Measurements from ENCODE around the gene OSBPL9. TPM values are rescaled to one million over a fixed set of nuclear protein-coding genes. Genes with fewer than 3 reads are reported as not detected.
A peak's percentile ranks its signal among the peaks of the same experiment; 100 is the strongest.

Gene OSBPL9
- total RNA-seq, 1 donor from 2014 or later: 55.8 TPM

DNA sequence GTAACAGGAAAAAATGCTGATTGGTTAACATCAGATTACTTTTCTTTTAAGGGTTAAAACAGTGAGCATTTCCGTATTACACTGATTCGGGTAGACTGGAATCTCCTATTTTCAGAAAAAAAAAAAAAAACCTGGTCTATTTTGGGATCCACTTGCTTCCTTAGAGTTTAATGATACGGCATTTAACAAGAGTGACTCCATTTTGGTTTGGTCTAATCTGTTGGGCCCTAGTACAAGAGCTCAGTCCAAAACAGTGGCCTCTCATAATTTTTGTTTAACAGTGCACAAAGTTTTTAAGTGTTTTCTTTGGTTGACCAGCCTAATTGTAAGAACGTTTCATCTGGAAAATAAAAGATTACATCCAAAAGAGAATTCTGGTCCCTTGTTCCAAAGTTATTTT, 141.4 kb downstream of the OSBPL9 start:
- Histone ChIP-seq H3K36me3 (peaks cover 42% of the 10 kb centered on the region), H3K27ac (replicated peaks) (no peak overlapping the region), H3K4me1 (peaks cover 8% of the 10 kb centered on the region), H3K4me3 (no peak overlapping the region), H3K9me3 (replicated peaks) (no peaks in the 10 kb centered on the region), H3K27me3 (ENCODE audit: low read depth) (no peaks in the 10 kb centered on the region)
- intact Hi-C loops (cut with micrococcal nuclease): no loop called here
- TF ChIP-seq CTCF (IDR thresholded peaks at IDR 0.05; ENCODE audit: borderline replicate concordance): no peak
- DNase-seq: no peak

- Histone ChIP-seq H3K9me3 (replicated peaks) (no peaks in the 10 kb centered on the region), H3K27ac (replicated peaks) (no peak overlapping the region), H3K36me3 (peaks cover 36% of the 10 kb centered on the region), H3K4me3 (no peak overlapping the region), H3K4me1 (no peaks in the 10 kb centered on the region), H3K27me3 (ENCODE audit: low read depth) (no peaks in the 10 kb centered on the region)
- intact Hi-C loops (cut with micrococcal nuclease): loop anchor here (10.0 kb wide), 1 partner anchor 126 kb away; no protein-coding TSS in a partner anchor
- no peak for DNase-seq
- no peak for TF ChIP-seq CTCF (IDR thresholded peaks at IDR 0.05; ENCODE audit: borderline replicate concordance)
Observed at GRCh38 chr1:51760872-51761271, 144.0 kb downstream of the OSBPL9 start.

GRCh38 chr1:51761351-51761750, 144.5 kb downstream of the OSBPL9 start:
- H3K4me3 ChIP-seq: no peak overlapping the region
- intact Hi-C loops (cut with micrococcal nuclease): loop anchor here (10.0 kb wide), 1 partner anchor 127 kb away; no protein-coding TSS in a partner anchor
- H3K4me1 ChIP-seq: no peaks in the 10 kb centered on the region
- H3K27ac ChIP-seq (replicated peaks): no peak overlapping the region
- H3K27me3 ChIP-seq (ENCODE audit: low read depth): no peaks in the 10 kb centered on the region
- peaks cover 39% of the 10 kb centered on the region for H3K36me3 ChIP-seq
- no peak for TF ChIP-seq CTCF (IDR thresholded peaks at IDR 0.05; ENCODE audit: borderline replicate concordance)
- DNase-seq: no peak
- no peaks in the 10 kb centered on the region for H3K9me3 ChIP-seq (replicated peaks)

DNA sequence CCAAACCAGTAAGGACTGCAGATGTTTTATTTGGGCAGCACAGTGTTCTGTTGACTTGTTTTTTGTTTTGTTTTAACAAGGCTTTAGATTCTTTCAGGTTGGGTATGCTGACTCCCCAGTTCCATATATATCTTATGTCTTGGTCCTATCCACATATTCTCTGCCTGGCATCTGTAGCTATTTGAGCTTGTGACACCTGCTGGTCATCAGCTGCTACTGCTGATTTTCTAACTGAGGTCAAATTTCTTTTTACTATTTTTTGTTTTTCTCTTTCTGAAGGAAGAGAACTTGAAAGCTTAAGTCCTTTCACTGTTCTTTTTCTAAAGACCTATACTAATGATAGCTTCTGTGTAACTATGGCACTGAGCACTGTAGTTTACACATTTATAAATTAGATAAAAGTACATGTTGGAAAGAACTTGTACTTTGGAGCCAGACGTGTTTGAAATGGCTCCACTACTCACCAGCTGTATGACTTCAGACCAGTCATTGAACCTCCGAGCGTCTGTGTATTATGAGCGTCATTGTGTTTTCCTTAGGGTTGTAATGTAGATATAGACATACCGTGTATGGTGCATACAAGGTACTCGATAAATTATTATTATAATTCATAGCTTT, 152.2 kb downstream of the OSBPL9 start:
- H3K4me3 ChIP-seq: no peak overlapping the region
- peak overlapping the region; percentile 27 for H3K27ac ChIP-seq (replicated peaks)
- intact Hi-C loops (cut with micrococcal nuclease): loop anchor here (10.0 kb wide), 1 partner anchor 134 kb away; no protein-coding TSS in a partner anchor
- peaks cover 4% of the 10 kb centered on the region for H3K4me1 ChIP-seq
- H3K9me3 ChIP-seq (replicated peaks): no peaks in the 10 kb centered on the region
- peak; percentile 89 for TF ChIP-seq CTCF (IDR thresholded peaks at IDR 0.05; ENCODE audit: borderline replicate concordance)
- no peaks in the 10 kb centered on the region for H3K27me3 ChIP-seq (ENCODE audit: low read depth)
- DNase-seq: no peak
- H3K36me3 ChIP-seq: peaks cover 60% of the 10 kb centered on the region

DNA sequence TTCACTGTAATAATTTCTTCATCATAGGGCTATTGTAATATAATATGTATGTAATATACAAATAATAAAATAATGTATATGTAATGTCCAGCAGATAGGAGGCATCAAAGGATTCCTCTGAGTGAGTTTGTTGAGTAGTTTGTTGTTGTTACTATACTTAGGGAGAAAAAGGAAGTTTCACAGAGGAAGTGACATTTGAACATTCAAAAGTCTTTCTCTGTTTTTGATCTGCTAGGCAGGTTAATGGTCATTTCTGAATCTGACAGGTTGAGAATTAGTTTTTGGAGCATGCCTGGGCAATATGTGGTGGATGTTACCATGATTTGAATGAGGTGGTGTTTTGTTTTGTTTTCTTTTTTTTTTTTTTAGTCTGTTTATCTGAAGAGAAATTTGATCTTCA, 159.5 kb downstream of the OSBPL9 start:
- H3K4me1 ChIP-seq: peaks cover 6% of the 10 kb centered on the region
- H3K27ac ChIP-seq (replicated peaks): no peak overlapping the region
- intact Hi-C loops (cut with micrococcal nuclease): no loop called here
- H3K36me3 ChIP-seq: peaks cover 96% of the 10 kb centered on the region
- no peak for TF ChIP-seq CTCF (IDR thresholded peaks at IDR 0.05; ENCODE audit: borderline replicate concordance)
- H3K9me3 ChIP-seq (replicated peaks): no peaks in the 10 kb centered on the region
- no peaks in the 10 kb centered on the region for H3K27me3 ChIP-seq (ENCODE audit: low read depth)
- no peak overlapping the region for H3K4me3 ChIP-seq
- no peak for DNase-seq
